ENCODE results near the gene AMDHD1. TPM values are rescaled to one million over a fixed set of nuclear protein-coding genes. Genes with fewer than 3 reads are reported as not detected.

The AMDHD1 gene
- total RNA-seq, 1 experiment from 2014 or later: 1.6 TPM

- TF ChIP-seq, protein P1, sequence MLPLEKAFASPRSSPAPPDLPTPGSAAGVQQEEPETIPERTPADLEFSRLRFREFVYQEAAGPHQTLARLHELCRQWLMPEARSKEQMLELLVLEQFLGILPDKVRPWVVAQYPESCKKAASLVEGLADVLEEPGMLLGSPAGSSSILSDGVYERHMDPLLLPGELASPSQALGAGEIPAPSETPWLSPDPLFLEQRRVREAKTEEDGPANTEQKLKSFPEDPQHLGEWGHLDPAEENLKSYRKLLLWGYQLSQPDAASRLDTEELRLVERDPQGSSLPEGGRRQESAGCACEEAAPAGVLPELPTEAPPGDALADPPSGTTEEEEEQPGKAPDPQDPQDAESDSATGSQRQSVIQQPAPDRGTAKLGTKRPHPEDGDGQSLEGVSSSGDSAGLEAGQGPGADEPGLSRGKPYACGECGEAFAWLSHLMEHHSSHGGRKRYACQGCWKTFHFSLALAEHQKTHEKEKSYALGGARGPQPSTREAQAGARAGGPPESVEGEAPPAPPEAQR (CRISPR knock-in tag; IDR thresholded peaks at IDR 0.05): no peak
- TF ChIP-seq MYBL2 (CRISPR knock-in tag; IDR thresholded peaks at IDR 0.05) (no peak), ZMAT4 (CRISPR knock-in tag; IDR thresholded peaks at IDR 0.05) (no peak), OVOL2 (CRISPR knock-in tag; IDR thresholded peaks at IDR 0.05; ENCODE audit: borderline replicate concordance) (no peak)
Measured at GRCh38 chr12:96007729-96008128, 64.6 kb downstream of the AMDHD1 start (continued).

DNA sequence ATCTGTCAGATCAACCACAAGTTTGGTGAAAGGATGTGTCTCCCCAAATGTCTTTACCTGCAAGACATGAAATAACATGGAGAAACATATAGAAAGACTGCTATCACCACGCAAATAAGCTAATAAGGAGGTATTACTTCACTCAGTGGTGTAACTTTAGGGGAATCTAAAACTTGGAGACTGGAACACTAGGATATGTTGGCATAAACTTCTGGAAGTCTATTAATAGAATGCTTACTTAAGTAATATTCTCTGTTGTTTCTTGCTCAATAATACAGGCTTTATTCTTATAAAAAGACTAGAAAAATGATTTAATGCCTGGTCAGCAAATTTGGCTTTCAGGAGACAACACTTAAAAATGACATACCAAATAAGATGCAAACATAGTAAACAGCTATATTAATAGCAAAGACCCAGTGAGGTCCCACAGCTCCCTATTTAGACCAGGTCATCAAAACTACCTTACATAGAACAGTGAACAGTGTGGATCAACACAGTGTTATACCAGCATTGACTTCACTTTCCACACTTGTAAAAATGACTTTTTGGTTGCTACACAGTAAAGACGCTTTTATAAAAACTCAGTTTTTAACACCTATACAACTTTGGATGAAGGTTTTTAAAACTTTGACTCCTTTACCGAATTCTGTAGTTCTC lies 71.9 kb downstream of the AMDHD1 start:
- H3K36me3 Mint-ChIP-seq: peaks cover 73% of the 10 kb centered on the region
- TF ChIP-seq ZBTB43 (CRISPR knock-in tag; IDR thresholded peaks at IDR 0.05): no peak
- no peak for TF ChIP-seq TP53 (CRISPR knock-in tag; IDR thresholded peaks at IDR 0.05)
- TF ChIP-seq, protein P2, sequence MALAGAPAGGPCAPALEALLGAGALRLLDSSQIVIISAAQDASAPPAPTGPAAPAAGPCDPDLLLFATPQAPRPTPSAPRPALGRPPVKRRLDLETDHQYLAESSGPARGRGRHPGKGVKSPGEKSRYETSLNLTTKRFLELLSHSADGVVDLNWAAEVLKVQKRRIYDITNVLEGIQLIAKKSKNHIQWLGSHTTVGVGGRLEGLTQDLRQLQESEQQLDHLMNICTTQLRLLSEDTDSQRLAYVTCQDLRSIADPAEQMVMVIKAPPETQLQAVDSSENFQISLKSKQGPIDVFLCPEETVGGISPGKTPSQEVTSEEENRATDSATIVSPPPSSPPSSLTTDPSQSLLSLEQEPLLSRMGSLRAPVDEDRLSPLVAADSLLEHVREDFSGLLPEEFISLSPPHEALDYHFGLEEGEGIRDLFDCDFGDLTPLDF (CRISPR knock-in tag; IDR thresholded peaks at IDR 0.05): no peak
- TF ChIP-seq ATF1 (CRISPR knock-in tag; IDR thresholded peaks at IDR 0.05): no peak
- TF ChIP-seq ZNF416 (CRISPR knock-in tag; IDR thresholded peaks at IDR 0.05): no peak
- TF ChIP-seq TEAD1 (CRISPR knock-in tag; IDR thresholded peaks at IDR 0.05): no peak
- TF ChIP-seq, protein P3, sequence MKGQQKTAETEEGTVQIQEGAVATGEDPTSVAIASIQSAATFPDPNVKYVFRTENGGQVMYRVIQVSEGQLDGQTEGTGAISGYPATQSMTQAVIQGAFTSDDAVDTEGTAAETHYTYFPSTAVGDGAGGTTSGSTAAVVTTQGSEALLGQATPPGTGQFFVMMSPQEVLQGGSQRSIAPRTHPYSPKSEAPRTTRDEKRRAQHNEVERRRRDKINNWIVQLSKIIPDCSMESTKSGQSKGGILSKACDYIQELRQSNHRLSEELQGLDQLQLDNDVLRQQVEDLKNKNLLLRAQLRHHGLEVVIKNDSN (CRISPR knock-in tag; IDR thresholded peaks at IDR 0.05): no peak
- TF ChIP-seq, protein P4, sequence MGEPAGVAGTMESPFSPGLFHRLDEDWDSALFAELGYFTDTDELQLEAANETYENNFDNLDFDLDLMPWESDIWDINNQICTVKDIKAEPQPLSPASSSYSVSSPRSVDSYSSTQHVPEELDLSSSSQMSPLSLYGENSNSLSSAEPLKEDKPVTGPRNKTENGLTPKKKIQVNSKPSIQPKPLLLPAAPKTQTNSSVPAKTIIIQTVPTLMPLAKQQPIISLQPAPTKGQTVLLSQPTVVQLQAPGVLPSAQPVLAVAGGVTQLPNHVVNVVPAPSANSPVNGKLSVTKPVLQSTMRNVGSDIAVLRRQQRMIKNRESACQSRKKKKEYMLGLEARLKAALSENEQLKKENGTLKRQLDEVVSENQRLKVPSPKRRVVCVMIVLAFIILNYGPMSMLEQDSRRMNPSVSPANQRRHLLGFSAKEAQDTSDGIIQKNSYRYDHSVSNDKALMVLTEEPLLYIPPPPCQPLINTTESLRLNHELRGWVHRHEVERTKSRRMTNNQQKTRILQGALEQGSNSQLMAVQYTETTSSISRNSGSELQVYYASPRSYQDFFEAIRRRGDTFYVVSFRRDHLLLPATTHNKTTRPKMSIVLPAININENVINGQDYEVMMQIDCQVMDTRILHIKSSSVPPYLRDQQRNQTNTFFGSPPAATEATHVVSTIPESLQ (CRISPR knock-in tag; IDR thresholded peaks at IDR 0.05): no peak
- TF ChIP-seq ZNF219 (CRISPR knock-in tag; IDR thresholded peaks at IDR 0.05; ENCODE audit: borderline replicate concordance): no peak
- no peak for TF ChIP-seq TCF7 (CRISPR knock-in tag; IDR thresholded peaks at IDR 0.05; ENCODE audit: low read depth)
- no peak for TF ChIP-seq GRHL2 (CRISPR knock-in tag; IDR thresholded peaks at IDR 0.05; ENCODE audit: insufficient replicate concordance, severe bottlenecking)
- TF ChIP-seq, protein P5, sequence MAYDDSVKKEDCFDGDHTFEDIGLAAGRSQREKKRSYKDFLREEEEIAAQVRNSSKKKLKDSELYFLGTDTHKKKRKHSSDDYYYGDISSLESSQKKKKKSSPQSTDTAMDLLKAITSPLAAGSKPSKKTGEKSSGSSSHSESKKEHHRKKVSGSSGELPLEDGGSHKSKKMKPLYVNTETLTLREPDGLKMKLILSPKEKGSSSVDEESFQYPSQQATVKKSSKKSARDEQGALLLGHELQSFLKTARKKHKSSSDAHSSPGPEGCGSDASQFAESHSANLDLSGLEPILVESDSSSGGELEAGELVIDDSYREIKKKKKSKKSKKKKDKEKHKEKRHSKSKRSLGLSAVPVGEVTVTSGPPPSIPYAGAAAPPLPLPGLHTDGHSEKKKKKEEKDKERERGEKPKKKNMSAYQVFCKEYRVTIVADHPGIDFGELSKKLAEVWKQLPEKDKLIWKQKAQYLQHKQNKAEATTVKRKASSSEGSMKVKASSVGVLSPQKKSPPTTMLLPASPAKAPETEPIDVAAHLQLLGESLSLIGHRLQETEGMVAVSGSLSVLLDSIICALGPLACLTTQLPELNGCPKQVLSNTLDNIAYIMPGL (CRISPR knock-in tag; IDR thresholded peaks at IDR 0.05): no peak
- TF ChIP-seq ZNF121 (CRISPR knock-in tag; IDR thresholded peaks at IDR 0.05): no peak
- no peak for TF ChIP-seq PRRX2 (CRISPR knock-in tag; IDR thresholded peaks at IDR 0.05)
- no peak for TF ChIP-seq AR (CRISPR knock-in tag; IDR thresholded peaks at IDR 0.05)
- no peak for TF ChIP-seq MYBL2 (CRISPR knock-in tag; IDR thresholded peaks at IDR 0.05)
- CTCF ChIA-PET: no interaction called here
- no peak for DNase-seq (ENCODE audit: low spot score)
- no peaks in the 10 kb centered on the region for H3K4me1 Mint-ChIP-seq
- POLR2A ChIA-PET: no interaction called here
- H3K4me3 Mint-ChIP-seq: no peak overlapping the region
- H3K9me3 Mint-ChIP-seq: no peaks in the 10 kb centered on the region
- no peak overlapping the region for H3K27ac Mint-ChIP-seq
- no peak for ATAC-seq
- no peaks in the 10 kb centered on the region for H3K27me3 Mint-ChIP-seq (ENCODE audit: low read depth)
